Activated effector memory CD4-positive, alpha-beta T cell treated with Interleukin-2 at 50 U/mL for 16 hours (primary cell): ENCODE measurements around the gene HS3ST4.
"Not testable (repeated sequence)": the region's sequence is repeated elsewhere in the genome, so short reads cannot be mapped to it uniquely, and the experiment has no call there.

Source experiments
- DNase-seq: peaks from one replicate; pipeline ENCODE4 v3.0.0-alpha.2; 2020

HS3ST4 gene

DNA sequence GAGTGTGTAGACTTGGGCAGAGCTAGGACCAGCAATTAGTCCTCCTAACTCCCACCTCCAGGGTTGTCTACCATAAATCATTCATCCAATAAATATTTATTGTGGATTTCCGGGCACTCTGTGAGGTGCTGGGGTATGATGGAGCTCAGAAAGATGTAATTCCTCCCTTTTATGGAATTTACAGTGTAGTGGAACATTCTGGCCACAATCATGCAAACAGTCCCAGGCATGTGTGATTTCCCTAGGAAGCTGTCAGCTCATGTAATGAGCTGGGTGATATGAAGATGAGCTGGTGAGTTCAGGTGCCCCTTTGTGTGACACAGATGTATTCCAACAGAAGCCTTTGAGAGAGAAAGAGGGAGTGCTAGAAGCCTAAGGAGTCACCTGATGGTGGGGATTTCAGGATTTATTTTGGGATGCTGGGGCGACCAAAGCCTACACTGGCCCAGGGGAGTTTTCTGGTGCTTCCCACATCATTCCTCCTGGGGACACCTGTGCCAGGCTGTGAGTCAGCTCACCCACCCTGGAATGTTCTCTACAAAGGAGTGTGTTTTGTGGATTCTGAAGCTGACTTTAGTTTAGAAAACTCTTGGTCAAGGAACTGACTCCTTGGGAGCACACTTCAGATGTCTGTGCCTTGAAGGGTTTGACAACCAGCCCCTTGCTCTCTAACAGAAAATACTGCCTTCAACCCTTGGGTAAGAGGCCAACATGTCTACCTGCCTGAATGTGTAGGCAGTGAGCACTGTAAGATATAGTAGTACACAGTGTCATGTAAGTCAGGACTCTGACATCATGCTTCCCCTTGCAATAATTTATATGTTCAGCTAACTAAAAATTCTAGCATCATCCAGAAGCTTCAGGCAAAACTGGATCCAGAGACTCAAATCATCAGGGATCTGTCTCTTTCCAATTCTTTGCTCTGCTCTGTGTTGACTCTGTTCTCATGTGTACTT is 42.9 kb downstream of the HS3ST4 start:
- DNase-seq = no peak

DNA sequence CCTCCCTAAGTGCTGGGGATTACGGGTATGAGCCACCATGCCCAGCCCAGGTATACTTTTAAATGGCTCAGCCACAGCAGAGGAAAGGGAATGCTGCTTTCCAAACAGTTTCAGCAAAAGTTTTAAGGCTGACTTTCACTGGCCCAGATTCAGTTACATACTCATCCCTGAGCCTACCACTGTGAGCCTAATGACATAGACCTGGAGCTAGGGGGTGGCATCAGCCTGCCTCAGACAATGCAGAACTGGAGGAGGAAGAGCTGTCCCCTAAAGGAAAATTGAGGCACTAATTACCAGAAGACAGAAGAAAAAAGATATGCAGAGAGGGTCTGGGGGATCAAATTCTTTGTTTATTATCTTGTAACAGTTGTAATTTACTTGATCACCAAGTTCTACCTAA is 43.9 kb downstream of the HS3ST4 start:
- no peak for DNase-seq

DNA sequence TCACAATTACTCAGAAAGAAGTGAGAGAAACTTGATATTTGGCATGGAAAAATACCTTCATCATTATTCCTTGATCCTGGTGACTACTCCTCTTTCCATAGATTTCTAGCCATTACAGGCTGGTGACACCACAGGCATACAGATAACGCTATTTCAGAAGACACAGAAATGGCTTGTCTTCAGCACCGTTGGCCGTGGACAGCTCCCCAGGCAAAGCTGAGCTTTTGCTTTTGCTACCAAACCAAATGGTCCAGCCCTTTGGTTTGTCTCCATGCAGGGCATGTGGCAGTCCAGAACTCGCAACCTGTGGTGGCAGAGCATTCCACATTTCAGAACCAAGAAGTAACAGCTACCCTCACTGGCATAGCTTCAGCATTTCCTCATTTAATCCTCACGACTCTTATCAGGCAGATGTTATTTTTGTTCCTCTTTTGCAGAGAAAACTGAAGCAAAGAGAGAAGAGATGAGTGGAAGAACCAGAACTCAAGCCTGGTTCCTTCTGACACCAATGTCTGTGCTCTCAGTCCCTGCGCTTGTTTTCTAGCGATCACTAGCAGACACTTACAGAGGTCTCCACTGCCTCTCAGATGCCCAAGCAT is 55.5 kb downstream of the HS3ST4 start:
- DNase-seq = no peak

DNA sequence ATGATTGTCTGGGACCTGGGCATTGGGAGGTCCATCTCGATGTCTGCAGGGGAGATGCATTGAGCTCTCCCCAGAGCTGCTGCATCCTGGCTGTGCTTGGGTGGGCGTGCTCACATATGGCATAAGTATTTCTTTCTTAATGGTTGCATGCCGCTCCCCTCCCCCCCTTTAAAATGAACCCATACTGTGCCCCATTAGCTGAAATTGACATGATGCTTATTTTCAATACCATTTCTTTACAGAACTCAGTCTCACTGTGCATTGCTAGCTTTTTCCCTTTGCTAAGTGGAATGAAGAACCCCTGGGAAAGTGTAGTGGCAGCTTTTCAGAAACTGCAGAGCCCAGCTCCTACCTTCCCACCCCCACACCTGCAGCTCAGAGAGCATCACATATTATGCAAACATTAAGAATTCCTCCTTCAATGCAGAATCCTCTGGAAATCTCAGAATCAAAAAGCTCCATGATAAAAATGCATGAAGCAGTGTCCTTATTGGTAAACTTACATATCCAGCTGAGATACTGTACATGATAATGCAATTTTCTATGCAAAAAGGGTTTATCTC is 56.4 kb downstream of the HS3ST4 start:
- no peak for DNase-seq

DNA sequence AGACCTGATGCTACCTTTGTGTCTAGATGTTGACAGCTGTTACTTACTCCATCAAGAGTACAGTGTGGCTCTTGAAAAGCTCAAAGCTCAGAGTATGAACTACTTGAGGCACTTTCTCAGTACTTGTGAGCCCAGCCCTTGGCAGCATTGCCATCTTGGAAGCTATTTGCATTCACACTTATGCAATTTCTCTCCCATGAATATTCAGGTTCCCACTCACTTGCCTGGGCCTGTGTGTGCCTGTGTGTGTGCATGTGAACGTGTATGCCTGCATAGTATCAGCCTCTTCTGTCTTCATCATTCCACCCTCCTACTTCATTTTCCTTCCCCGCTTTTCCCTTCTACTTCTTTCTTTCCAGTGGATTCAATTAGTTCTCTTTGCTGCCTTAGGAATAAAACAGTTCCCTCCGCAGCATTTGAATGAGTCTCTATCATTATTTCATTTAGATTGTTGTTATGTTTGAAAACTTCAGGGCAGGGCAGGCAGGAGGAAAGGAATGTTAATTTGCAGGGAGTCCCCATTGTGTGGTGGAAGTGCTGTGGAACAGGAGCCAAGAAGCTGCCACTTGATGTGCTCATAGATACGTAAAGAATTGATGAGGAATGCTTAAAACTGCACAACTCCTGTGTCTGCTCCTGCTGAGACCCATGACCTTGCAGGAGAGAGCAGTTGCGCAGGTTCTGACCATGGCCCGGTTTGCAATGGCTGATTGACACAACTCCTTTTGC is 58.9 kb downstream of the HS3ST4 start:
- no peak for DNase-seq

DNA sequence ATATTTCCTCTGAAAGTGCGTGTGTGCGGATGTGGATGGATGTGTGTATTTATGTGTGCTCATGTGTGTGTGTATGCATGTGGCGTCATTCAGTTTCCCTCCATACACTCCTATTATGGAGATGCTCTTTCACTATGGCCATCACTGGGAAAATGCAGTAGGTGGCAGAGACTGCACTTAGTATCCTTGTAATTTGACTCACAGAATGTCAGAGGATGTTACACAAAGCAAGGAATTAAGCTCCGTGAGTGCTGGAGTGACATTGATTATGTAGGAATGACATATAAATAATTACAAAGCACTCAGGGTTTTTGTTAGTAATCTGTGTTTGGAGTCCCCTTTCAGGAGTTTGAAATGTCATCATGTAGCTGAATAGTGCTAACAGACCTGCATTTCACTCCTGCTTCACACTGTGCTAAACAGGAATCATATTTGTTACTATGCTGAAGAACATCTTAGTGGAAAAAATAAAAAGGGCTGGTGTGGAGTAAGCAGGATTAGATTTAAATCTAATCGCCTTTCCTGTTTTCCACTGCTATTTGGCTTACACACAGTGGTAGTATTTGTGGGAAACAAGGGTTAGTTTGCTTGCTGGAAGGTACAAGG is 59.6 kb downstream of the HS3ST4 start:
- DNase-seq = no peak

DNA sequence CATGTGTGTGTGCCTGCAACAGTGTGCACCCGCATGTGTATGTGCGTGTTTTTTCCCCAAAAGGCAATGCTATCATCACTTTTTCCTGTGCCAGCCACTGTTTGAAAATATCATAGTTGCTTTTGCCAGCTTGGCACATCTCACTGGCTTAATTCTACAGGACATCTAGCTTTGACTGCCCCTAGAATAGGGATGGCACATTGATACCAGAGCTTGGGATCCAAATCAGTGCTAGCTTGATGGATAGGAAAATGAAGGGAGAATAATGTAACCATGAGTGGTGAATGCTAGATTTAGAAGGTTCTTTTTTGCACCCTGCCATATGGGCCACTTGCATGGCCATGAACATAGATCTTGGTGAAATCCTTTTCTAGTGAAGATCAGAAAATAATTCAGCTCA is 72.7 kb downstream of the HS3ST4 start:
- no peak for DNase-seq

DNA sequence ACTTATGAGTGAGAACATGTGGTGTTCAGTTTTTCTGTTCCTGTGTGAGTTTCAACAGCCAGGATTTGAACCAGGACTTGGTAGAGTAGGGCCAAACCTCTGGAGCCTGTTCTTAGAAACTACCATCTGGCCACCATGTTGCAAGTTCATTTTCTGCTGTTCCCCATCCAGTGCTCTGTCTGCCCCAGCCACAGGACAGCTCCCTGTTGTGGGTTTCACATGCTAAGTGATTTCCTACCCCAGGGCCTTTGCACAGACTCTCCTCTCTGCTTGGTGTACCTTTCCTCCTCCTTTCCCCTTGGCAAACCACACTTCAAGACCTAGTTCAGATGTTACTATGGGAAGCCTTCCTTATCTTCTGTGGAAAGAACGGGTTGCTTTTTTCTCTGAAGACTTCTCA is 79.5 kb downstream of the HS3ST4 start:
- no peak for DNase-seq

DNA sequence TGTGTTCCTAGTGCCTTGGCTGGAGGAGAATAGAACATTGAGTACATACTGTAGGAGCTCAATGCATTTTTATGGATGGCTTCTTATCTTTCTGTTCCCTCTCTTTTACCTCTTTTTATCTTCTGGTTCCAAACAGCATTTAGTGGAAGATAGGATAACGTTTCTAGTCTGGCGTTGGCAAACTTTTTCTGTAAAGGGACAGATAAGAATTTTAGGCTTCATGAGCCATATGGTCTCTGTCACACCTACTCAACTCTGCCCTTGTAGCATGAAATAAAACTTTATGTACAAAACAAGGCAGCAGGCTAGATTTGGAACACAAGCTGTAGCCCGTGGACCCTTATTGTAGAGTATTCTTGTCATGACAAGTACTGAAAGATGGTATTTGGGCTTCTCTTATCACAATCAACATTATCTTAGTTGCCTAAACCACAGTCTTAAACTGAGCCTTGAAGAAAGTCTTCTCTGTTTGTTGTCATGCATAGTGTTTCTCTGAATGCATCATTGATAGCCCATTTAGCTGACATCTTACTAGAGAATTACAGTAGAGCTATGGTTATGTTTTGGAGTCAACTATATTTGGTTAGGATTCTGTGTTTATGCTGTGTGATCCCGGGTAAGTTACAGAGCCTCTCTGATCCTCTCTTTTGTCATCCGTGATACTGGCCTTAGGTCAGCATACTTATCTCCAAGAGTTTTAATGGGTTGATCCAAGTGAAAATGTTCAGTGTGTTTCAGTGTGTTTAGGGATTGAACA is 80.2 kb downstream of the HS3ST4 start:
- no peak for DNase-seq

DNA sequence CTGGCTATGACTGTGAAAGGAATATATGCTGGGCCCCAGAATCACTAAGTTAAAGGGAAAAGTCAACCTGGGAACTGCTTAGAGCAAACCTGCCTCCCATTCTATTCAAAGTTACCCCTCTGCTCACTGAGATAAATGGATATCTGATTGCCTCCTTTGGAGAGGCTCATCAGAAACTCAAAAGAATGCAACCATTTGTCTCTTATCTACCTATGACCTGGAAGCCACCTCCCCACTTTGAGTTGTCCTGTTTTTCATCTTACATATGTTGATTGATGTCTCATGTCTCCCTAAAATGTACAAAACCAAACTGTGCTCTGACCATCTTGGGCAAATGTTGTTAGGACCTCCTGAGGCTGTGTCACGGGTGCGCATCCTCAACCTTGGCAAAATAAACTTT is 84.5 kb downstream of the HS3ST4 start:
- DNase-seq = not testable (repeated sequence)

DNA sequence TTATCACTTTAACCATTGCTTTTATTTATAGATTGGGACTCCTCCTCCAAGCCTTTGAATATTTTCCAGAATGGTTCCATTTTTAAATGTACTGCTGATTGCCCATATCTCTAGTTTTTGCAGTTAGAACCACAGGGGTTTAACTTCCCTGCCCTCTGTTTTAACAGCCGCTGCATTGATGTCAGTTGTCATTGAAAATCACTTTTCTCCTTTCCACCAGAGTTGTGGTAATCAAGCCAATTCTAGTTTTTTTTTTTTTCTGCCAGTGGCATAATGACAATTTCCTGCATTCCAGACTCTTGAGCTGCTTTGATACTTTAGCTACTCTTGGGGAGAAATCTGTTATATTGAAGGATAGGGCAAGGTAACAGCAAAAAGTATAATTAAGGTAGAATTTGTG is 91.5 kb downstream of the HS3ST4 start:
- DNase-seq = no peak

DNA sequence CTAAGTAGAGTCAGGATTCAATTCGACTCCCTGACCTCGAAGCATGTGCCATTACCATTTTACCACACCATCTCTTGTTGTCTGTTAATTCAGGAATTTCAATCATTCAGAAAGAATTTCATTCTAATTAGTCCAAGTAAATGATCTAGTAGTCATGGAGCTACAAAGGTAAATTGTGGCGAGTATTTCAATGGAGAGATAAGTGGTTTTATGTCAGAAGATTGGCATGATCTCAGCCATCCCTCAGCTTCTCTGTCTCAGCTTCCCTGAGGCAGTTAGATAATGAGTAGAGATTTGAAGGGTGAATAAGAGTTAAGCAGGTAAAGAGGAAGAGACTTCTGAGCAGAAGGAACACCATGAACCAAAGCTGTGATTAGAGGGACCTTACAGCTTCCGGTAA is 93.6 kb downstream of the HS3ST4 start:
- DNase-seq = no peak

DNA sequence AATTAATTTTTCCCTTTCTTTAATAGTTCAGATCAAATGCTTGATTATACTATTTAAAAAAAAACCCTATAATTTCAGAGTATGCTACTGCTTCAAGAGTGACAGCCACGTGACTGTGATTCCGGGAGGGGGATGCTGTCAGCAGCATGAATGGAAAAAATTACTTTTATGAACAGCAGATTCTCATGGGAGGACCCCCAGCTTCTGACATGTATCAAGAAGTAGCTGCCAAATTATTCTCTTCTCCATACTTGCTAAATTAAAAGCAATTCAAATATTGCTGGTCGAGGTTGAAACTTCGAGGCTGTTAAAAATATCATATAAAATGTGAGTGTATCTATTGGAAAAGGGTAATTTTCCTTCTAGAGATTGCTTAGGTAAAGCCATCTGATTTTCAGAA is 95.0 kb downstream of the HS3ST4 start:
- DNase-seq = no peak

DNA sequence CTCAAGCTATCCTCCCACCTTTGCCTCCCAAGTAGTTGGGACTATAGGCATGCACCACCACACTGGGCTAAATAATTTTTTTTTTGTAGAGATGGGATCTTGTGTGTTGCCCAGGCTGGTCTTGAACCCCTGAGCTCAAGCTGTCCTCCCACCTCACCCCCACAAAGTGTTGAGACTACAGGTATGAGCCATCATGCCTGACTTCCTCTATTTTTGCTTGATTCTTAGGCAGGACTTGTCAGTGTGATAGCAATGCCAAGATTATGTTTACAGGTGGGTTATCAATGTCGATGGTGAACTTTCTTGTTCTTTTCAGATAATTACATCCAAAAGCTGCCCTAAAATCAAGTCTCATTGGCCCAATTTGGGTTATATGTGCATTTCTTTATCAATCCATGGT is 96.9 kb downstream of the HS3ST4 start:
- no peak for DNase-seq

DNA sequence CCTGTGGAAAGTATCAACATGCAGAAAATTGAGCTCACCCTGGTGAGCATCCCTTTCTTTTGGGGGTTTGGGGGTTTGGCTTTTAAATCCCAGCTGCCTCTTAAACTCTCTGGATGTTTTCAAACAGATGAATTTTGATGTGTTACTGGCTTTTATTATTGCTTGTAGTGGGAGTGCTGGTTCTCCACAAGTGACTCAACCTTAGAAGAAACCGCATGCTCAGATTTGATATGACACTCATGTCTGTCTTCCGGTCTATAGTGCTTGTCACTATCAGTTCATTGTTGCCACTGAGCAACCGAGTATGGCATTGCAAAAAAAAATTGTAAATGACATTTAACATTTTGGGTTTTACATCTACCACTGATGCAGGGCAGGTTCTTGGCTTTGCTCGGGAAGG is 104.5 kb downstream of the HS3ST4 start:
- no peak for DNase-seq

DNA sequence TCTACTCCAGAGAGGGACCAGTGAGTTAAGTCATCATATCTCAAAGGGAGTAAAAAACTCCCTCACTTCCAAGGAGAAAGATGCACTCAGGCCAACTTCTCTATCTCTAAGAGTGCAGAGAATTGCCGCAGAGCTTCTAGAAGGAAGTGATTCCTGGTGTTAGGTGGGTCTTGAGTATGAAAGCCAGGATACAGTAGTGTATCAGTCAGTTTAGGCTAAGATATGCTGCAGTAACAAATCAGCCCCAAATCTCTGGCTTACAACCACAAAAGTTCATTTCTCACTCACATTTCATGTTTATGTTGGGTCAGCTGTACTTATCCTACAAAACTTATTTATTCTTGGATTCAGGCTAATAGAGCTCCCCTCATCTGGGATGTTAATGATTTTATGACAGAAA is 106.3 kb downstream of the HS3ST4 start:
- no peak for DNase-seq

DNA sequence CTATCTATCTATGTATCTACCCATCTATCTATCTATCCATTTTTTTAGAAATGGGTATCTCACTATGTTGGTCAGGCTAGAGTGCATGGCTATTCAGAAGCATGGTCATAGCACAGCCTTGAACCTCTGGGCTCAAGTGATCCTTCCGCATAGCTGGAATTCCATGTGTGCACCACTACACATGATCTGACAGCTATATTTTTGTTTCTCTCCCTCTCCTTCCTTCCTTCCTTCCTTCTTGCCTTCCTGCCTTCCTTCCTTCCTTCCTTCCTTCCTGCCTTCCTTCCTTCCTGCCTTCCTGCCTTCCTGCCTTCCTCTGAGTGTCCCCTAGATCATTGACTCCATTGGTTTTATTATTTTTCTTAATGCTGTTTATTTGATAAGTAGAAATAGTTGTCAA is 108.1 kb downstream of the HS3ST4 start:
- no peak for DNase-seq

DNA sequence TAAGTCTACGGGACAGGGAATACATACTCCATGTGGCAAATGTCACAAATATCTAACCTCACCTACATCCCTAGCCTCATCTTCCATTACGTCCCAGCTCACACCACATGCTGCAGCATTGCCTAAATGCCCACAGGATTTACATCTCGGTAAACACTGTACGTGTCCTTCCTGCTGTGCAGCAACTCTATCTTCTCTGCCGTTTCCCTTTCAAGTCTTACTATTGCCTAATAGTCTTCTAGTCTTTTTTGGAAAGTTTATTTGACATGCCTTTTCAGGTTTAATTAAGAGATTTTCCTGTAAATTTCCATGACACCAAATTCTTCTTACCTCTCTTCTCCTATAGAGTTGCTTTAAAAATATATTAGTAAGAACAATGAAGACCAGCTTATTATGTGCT is 120.5 kb downstream of the HS3ST4 start:
- no peak for DNase-seq

DNA sequence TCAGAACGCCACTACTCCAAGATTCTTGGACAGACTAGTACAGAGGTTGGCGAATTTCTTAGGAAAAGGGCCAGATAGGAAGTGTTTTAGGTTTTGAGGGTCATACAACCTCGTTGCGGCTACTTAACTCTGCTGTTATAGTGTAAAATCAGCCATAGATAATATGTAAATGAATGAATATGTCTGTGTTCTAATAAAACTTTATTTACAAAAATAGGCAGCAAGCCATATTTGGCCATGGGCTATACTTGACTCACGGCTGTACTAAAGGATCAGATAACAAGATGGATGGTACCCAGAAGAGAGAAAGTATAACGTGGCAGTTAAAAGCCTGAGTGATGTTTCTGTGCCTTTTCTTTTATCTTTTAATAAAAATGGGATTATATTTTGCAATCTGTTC is 125.5 kb downstream of the HS3ST4 start:
- no peak for DNase-seq

DNA sequence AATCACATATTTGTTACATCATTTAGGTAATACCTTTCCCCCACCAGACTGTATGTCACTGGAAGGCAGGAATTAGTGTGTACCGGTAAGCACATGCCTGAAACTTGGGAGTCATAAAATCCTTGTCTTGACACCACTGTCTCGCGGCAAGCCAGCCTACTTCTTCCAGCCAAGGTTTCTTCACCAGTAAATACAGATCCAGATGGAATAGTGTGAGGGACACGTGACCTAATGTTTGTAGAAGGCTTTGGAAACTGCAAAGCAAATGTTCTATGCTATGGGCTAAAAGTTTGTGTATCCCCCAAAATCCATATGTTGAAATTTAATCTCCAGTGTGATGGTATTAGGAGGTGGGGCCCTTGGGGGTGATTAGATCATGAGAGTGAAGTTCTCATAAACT is 126.1 kb downstream of the HS3ST4 start:
- DNase-seq = no peak

DNA sequence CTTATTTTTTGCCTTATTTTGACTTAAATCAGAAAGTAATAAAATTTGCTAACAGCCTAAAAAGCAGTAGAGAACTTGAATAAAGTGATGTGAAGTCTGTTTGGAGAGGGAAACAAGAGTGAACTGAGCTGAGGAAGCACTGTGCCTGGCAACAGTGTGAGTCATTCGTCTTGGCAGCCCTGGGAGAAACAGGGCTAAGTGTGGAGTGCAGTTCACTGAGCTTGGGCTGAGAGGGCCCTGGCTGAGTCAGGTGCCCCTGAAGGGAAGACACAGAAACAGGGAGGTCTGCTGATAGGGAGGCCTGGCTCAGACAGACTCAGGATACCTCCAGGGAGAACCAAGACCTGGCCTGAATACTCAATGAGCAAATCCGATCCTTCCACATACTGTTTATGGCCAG is 132.1 kb downstream of the HS3ST4 start:
- DNase-seq = no peak

DNA sequence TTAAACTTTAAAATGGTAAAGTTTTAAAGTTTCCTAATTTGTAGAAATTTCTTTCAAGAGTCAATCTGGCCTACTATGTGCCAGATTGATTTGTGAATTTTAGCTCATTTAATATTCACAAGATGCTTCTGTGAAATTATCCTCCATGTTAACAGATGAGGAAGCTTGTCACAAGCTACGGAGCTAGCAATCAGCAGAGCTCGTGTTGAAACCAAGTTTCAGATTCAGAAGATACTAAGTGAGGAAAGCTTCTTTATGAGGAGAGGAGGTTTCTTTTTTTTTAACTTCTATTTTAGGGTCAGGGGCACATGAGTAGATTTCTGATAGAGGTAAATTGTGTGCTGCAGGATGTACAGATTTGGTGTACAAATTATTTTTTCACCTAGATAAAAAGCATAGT is 135.9 kb downstream of the HS3ST4 start:
- no peak for DNase-seq
